NCI-H226 (cell line): ENCODE results near the gene RERG.
"Not testable (repeated sequence)": the region's sequence is repeated elsewhere in the genome, so short reads cannot be mapped to it uniquely, and the experiment has no call there.

Experiments used
- DNase-seq: peaks from one replicate; pipeline ENCODE4 v3.0.0-alpha.2; 2015

Gene RERG

GRCh38 chr12:15130541-15130940 is 90.7 kb downstream of the RERG start:
- no peak for DNase-seq

- DNase-seq = no peak
Observed at GRCh38 chr12:15123401-15123800, 97.8 kb downstream of the RERG start.

- DNase-seq = no peak
Observed at GRCh38 chr12:15122344-15122743, 98.9 kb downstream of the RERG start.

GRCh38 chr12:15118955-15119354 is 102.3 kb downstream of the RERG start:
- DNase-seq = no peak

GRCh38 chr12:15116983-15117382 is 104.2 kb downstream of the RERG start:
- DNase-seq = no peak

GRCh38 chr12:15116086-15116485 is 105.1 kb downstream of the RERG start:
- DNase-seq = no peak

- no peak for DNase-seq
Observed at GRCh38 chr12:15115434-15115833, 105.8 kb downstream of the RERG start.

- DNase-seq = no peak
Observed at GRCh38 chr12:15114501-15114900, 106.7 kb downstream of the RERG start.

GRCh38 chr12:15092826-15093225 is 128.4 kb downstream of the RERG start:
- peak; percentile 72 for DNase-seq

GRCh38 chr12:15090441-15090840 is 130.8 kb downstream of the RERG start:
- DNase-seq = no peak

GRCh38 chr12:15088105-15088504 is 133.1 kb downstream of the RERG start:
- no peak for DNase-seq

GRCh38 chr12:15077751-15078150 is 143.5 kb downstream of the RERG start:
- DNase-seq = not testable (repeated sequence)

GRCh38 chr12:15074351-15074750 is 146.9 kb downstream of the RERG start:
- DNase-seq = no peak

GRCh38 chr12:15059123-15059522 is 162.1 kb downstream of the RERG start:
- no peak for DNase-seq
